Epidermal melanocyte (primary cell): ENCODE results near the gene SRRM2.

ENCODE experiments used
- DNase-seq: peaks from one replicate; pipeline ENCODE4 v3.0.0; 2011; ENCODE audit warnings: low spot score; ENCODE audit not compliant: insufficient read length

SRRM2 gene

GRCh38 chr16:2795395-2796143, 43.1 kb downstream of the SRRM2 start:
- DNase-seq: no peak

GRCh38 chr16:2798723-2799204, 46.3 kb downstream of the SRRM2 start:
- no peak for DNase-seq

- DNase-seq: no peak
These were observed 46.9 kb downstream of the SRRM2 start for GRCh38 chr16:2799205-2799858.

GRCh38 chr16:2799859-2800226, 47.4 kb downstream of the SRRM2 start:
- DNase-seq: no peak

- DNase-seq: no peak
These were observed 51.2 kb downstream of the SRRM2 start for GRCh38 chr16:2803545-2804195.

GRCh38 chr16:2804728-2805127, 52.3 kb downstream of the SRRM2 start:
- no peak for DNase-seq

- no peak for DNase-seq
These were observed 53.8 kb downstream of the SRRM2 start for GRCh38 chr16:2806286-2806685.

GRCh38 chr16:2808181-2808580, 55.7 kb downstream of the SRRM2 start:
- no peak for DNase-seq

- DNase-seq: no peak
These were observed 56.8 kb downstream of the SRRM2 start for GRCh38 chr16:2809149-2809760.

GRCh38 chr16:2810651-2811050, 58.2 kb downstream of the SRRM2 start:
- DNase-seq: no peak

GRCh38 chr16:2811703-2812471, 59.4 kb downstream of the SRRM2 start:
- DNase-seq: no peak

GRCh38 chr16:2813771-2814221, 61.4 kb downstream of the SRRM2 start:
- no peak for DNase-seq

GRCh38 chr16:2814551-2815298, 62.3 kb downstream of the SRRM2 start:
- DNase-seq: no peak

GRCh38 chr16:2815299-2815771, 62.9 kb downstream of the SRRM2 start:
- no peak for DNase-seq

GRCh38 chr16:2816751-2817339, 64.4 kb downstream of the SRRM2 start, which contains the start of gene PRSS21:
Gene PRSS21 (plus strand): TSS chr16:2817237. CDS start chr16:2817269, 32 bp downstream.
- DNase-seq: no peak

GRCh38 chr16:2817340-2818271, 65.2 kb downstream of the SRRM2 start:
- no peak for DNase-seq

- DNase-seq: no peak
These were observed 65.9 kb downstream of the SRRM2 start for GRCh38 chr16:2818272-2818876.
